ENCODE data around the gene NRP2. TPM values are rescaled to one million over a fixed set of nuclear protein-coding genes. Genes with fewer than 3 reads are reported as not detected.

The NRP2 gene
- total and polyA plus RNA-seq, 2 experiments from 2014 or later, result 61.0 to 79.2 TPM

DNA sequence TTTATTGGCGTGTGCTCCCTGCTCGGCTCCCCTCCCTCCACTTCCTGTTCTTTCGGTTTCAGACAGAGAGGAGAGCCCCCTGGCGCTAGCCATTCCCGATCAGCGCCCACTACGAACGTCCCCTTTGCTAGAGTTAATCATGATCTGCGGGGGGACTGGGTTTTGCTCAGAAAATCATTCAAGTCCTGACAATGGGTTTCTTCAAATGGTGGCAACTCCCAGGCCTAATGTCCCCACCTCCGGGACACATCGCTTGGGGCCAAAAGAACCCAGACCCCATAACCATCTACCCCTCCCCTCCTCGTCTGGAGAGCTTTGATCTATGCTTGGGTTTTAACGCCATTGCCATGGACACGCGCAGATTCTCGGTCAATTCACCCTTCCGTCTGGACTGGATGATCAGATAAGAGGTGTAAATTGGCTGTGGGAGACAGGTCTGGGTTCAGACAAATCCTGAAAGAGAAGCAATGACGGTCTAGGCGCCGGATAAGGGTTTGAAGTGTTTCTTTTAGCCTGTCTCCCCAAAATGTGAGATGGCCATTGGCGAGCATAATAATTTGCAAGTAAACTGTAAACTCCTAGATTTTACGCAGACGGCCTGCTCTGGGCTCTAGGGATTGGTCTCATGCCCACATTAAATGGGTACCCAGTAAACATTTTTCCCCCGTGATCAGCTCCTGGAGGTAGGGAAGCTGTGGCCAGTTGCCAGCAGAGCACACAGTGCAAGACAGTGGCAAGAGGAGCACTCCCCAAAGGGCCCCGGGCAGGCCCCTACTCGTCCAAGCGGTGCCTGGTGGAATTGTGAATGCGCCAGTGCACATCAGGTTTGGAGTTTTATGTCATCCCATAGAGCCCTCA, 4.7 kb downstream of the NRP2 start:
- Histone ChIP-seq H3K79me2 (peaks cover 84% of the 10 kb centered on the region), H4K20me1 (ENCODE audit: insufficient read depth, poor library complexity, severe bottlenecking) (peaks cover 2% of the 10 kb centered on the region), H3K9me3 (ENCODE audit: low read depth) (no peaks in the 10 kb centered on the region), H2AFZ (peak overlapping the region; percentile 38), H3K9me2 (replicated peaks; ENCODE audit: insufficient read depth) (no peaks in the 10 kb centered on the region), H3K4me3 (peak overlapping the region; percentile 68), H3K36me3 (replicated peaks; ENCODE audit: insufficient read depth, low read depth) (no peaks in the 10 kb centered on the region), H3K27ac (no peak overlapping the region), H3K27me3 (no peaks in the 10 kb centered on the region), H3K4me2 (peak overlapping the region; percentile 98), H3K4me1 (ENCODE audit: insufficient read depth) (peaks cover 13% of the 10 kb centered on the region)
- TF ChIP-seq EZH2phosphoT487 (IDR thresholded peaks at IDR 0.05; ENCODE audit: low read depth, severe bottlenecking, unreplicated experiment) (no peak), EZH2 (IDR thresholded peaks at IDR 0.05; ENCODE audit: borderline replicate concordance) (no peak)
- TF ChIP-seq, protein P1, sequence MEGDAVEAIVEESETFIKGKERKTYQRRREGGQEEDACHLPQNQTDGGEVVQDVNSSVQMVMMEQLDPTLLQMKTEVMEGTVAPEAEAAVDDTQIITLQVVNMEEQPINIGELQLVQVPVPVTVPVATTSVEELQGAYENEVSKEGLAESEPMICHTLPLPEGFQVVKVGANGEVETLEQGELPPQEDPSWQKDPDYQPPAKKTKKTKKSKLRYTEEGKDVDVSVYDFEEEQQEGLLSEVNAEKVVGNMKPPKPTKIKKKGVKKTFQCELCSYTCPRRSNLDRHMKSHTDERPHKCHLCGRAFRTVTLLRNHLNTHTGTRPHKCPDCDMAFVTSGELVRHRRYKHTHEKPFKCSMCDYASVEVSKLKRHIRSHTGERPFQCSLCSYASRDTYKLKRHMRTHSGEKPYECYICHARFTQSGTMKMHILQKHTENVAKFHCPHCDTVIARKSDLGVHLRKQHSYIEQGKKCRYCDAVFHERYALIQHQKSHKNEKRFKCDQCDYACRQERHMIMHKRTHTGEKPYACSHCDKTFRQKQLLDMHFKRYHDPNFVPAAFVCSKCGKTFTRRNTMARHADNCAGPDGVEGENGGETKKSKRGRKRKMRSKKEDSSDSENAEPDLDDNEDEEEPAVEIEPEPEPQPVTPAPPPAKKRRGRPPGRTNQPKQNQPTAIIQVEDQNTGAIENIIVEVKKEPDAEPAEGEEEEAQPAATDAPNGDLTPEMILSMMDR (IDR thresholded peaks at IDR 0.05; ENCODE audit: poor library complexity), result peak; percentile 41
- WGBS (ENCODE audit: low lambda C conversion rate, missing lambda C conversion rate), result 36% methylated on average over 27 of the region's 28 CpGs
- no peak for DNase-seq (ENCODE audit: low spot score)

DNA sequence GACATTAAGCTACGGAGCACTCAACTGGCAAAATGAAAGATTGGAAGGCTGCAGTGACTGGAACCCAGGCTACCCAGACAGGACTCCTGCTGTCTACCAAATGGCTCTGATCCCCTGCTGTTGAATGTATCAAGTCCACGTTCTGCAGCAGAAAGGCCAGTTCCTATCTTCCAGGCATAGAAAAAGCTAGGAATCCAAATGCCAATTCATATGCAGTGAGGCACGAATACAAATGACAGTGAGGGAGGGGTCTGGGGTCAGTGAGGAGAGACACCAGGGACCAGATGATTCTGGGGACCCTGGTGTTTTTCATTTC, 5.3 kb downstream of the NRP2 start:
- no peaks in the 10 kb centered on the region for H3K9me3 ChIP-seq (ENCODE audit: low read depth)
- H3K4me2 ChIP-seq, result peak overlapping the region; percentile 98
- no peak overlapping the region for H2AFZ ChIP-seq
- no peak overlapping the region for H3K4me3 ChIP-seq
- H4K20me1 ChIP-seq (ENCODE audit: insufficient read depth, poor library complexity, severe bottlenecking), result peaks cover 2% of the 10 kb centered on the region
- no peak overlapping the region for H3K27ac ChIP-seq
- H3K36me3 ChIP-seq (replicated peaks; ENCODE audit: insufficient read depth, low read depth), result no peaks in the 10 kb centered on the region
- no peak for DNase-seq (ENCODE audit: low spot score)
- 65% methylated on average over 3 of the region's 3 CpGs for WGBS (ENCODE audit: low lambda C conversion rate, missing lambda C conversion rate)
- TF ChIP-seq EZH2 (IDR thresholded peaks at IDR 0.05; ENCODE audit: borderline replicate concordance) (no peak), EZH2phosphoT487 (IDR thresholded peaks at IDR 0.05; ENCODE audit: low read depth, severe bottlenecking, unreplicated experiment) (no peak)
- TF ChIP-seq, protein P1 (IDR thresholded peaks at IDR 0.05; ENCODE audit: poor library complexity), result no peak
- H3K27me3 ChIP-seq, result no peaks in the 10 kb centered on the region
- H3K9me2 ChIP-seq (replicated peaks; ENCODE audit: insufficient read depth), result no peaks in the 10 kb centered on the region
- peaks cover 19% of the 10 kb centered on the region for H3K4me1 ChIP-seq (ENCODE audit: insufficient read depth)
- H3K79me2 ChIP-seq, result peaks cover 87% of the 10 kb centered on the region

DNA sequence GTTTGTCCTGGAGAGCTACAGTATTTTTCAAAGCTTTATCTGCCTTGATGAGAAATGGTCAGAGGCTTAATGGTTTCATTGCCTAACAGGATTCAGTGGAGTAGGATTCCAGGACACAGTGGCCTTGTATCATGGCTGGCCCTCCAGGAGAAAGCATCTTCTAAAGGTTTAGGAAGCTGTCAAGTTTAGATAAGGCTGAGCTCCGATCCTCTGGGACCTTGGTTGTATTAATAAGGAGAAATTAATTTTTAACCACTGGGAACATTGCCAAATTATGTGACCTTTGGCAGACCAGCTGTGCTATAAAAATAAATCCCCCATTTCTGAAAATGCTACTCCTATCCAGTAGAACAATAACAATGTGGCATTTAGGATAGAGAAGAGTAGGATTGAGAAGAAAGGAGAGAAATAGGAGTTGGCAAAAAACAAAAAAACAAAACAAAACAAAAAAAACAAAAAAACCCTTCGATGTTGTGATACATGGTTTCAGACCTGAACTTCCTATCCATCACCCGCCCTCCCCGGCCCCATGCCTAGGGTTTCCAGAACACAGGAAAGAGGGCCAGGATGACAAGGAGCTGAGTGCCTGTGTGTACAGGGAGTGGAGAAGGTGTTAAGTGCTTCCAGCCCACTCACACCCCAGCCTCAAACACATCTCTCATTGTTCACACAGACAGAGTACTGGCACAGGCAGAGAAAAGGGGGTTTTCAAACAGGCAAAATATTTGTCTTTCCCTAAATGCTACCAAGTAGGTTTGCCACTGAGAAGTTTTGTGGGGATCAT, 6.3 kb downstream of the NRP2 start:
- Histone ChIP-seq H4K20me1 (ENCODE audit: insufficient read depth, poor library complexity, severe bottlenecking) (peaks cover 2% of the 10 kb centered on the region), H3K27me3 (no peaks in the 10 kb centered on the region), H3K4me3 (no peak overlapping the region), H3K9me3 (ENCODE audit: low read depth) (no peaks in the 10 kb centered on the region), H3K27ac (no peak overlapping the region), H3K9me2 (replicated peaks; ENCODE audit: insufficient read depth) (no peaks in the 10 kb centered on the region), H3K4me2 (peak overlapping the region; percentile 98), H3K79me2 (peaks cover 86% of the 10 kb centered on the region), H2AFZ (no peak overlapping the region), H3K4me1 (ENCODE audit: insufficient read depth) (peaks cover 20% of the 10 kb centered on the region), H3K36me3 (replicated peaks; ENCODE audit: insufficient read depth, low read depth) (no peaks in the 10 kb centered on the region)
- no peak for TF ChIP-seq EZH2phosphoT487 (IDR thresholded peaks at IDR 0.05; ENCODE audit: low read depth, severe bottlenecking, unreplicated experiment)
- no peak for TF ChIP-seq EZH2 (IDR thresholded peaks at IDR 0.05; ENCODE audit: borderline replicate concordance)
- TF ChIP-seq, protein P1 (IDR thresholded peaks at IDR 0.05; ENCODE audit: poor library complexity), result no peak
- WGBS (ENCODE audit: low lambda C conversion rate, missing lambda C conversion rate), result 79% methylated on average over 4 of the region's 4 CpGs
- DNase-seq (ENCODE audit: low spot score), result no peak
